GM18505 (cell line): ENCODE data around the gene PIEZO2.

Source experiments
- ATAC-seq: cut with Tn5 transposase; IDR thresholded peaks from one replicate; pipeline ENCODE4 v1.9.1; 2021; ENCODE audit not compliant: unreplicated experiment
- POLR2A ChIP-seq: IDR thresholded peaks from 4 replicates; pipeline ENCODE4 v1.6.1; 2011; ENCODE audit warnings: borderline replicate concordance; ENCODE audit not compliant: insufficient read depth, insufficient read length; ENCODE audit errors: extremely low read depth

The PIEZO2 gene

DNA sequence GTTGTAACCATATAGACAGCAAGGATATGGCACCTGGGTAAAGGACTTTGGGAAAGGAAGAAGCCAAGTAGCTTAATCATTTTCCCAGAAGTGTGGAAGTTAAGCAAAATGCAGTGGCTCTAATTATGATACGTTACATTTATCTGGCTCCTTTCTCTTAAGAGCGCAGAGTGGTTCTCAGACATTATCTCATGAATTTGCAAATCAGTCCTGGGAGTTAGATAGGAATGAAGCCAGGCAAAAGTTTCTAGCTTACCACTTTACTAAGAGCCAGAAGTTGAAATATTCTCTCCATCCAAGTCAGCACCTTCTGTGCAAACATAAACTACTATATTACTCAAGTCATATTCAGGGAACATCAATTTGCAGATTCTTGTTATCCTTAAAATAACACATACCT lies 10.9 kb upstream of the PIEZO2 start:
- TF ChIP-seq POLR2A: no peak
- ATAC-seq: no peak

DNA sequence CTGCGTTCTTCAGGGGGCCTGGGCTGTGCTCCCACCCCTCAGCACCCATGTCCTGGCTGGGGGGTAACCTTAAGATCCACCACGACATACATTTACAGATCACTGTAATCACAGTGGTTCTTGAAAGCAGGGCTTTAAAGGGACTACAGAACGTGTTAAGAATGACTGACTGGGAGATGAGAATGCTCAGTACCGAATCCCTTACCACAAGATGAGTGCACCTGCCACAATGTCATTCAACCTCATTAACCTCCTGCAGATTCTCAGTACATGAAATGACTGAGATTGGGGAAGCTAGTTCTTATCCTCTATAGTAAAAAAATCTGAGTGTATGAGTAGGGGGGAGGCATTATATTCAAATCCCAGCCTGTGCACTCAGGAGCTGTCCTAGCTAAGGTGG lies 10.5 kb upstream of the PIEZO2 start:
- TF ChIP-seq POLR2A: no peak
- ATAC-seq: no peak

DNA sequence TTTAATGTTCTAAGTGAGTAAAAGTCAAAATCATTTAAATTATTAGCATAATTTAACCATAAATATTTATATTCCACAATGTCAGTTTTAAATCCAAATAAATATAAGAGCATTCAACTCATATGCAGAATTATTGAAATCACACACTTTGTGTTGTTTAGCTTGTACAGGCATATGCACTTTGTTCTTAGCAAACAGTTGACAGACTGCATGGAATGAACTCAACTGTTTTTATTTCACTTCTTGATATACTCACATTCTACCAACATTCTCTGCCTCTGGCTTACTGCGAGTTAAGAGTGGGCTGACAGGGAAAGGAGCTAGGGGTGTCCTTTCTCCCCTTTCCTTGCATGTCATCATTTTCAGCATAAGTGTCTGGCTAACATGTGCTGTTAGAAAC lies 7.6 kb upstream of the PIEZO2 start:
- no peak for ATAC-seq
- TF ChIP-seq POLR2A: no peak

DNA sequence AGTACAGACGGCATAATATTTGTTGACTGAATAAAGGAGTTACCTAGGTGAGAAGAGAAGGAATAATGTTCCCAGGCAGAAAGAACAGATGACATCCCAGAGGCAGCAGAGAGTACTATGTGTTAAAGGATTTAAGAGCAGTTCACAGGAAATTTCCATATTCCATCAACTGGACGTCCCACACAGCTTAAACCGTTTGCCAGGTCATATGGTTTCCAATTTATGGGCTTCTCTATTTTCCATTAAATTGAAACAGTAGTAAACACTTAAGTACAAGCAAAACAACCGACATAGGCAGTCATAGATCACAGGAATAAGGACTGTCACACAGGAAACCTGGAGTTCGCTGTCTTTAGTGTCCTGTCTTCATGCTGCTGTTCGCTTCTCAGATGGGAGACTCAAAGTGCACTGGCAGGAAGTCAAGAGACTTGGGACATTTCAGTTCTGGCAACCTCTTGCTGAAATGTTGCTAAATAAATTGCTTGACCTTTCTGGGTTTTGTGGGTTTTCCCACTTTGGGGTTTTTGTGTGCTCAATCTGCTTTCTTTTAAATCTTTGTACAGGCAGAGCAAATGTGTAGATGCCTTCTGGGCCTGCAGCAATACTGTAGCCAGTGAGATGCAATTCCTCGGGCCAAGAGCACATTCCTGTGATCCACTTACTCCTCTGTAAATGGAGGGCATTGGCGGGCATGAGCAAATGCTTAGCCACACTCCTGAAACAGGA lies 5.8 kb upstream of the PIEZO2 start:
- ATAC-seq: no peak
- TF ChIP-seq POLR2A: no peak

DNA sequence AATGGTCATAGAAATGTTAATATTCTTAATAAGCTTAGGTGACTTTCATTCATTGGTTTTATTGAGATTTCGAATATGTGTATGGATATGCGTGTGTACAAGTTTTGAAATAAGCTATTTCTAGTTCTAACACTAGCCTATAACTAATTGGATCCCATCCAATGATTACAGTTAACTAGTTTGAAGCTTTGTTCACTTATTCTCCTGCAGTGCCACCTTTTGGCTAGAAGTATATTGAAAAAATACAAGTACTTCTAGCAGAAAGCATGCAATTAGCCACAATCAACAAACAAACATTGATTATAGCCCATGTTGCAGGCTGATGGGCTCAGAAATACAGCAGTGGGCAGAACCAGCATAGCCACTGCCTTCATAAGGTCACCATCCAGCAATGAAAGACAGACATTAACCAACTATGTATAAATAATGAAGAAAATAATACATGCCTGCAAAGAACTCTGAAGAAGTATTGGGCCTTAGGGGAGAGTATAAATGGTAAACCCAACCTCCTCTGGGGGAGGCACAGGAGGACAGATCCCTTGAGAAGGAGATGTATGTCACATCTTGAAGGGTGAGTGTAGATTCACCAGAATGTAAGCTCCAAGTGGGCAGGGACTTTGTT lies 5.1 kb upstream of the PIEZO2 start:
- TF ChIP-seq POLR2A: no peak
- no peak for ATAC-seq

DNA sequence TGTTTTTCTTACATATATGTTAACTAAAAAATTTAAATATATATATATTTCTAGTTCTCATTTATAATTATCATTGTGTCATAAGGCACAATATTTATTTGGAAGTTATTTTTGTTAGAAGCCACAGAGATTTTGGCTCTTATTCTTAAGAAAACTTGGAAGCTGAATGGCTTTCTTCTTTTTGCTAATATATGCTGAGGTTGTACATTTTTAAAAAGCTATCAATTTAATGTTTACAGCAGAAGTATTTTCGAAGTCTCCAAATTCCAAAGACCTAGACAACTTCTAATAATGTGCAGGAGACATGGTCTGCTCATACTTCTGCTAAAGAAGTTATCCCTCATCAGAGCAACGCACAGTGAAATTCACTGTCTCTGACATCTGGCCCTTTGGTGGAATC lies 3.7 kb upstream of the PIEZO2 start:
- TF ChIP-seq POLR2A: no peak
- no peak for ATAC-seq

DNA sequence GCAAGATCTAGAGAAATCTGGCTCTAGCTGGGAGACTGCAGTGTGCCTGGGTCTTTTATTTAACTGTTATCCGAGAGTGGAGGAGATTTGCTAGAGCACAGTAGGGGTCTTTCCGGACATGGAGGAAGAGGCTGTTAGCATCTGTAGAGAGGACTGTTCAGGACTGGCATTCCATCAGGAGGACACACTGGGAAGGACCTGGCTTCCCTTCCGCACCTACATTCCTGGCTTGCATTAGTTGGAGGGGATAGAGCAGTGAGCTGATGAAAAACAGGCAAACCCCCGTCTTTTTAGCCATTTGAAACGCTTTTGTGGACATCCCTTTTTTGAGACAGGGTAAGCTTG lies 874 bp upstream of the PIEZO2 start:
- no peak for ATAC-seq
- no peak for TF ChIP-seq POLR2A

DNA sequence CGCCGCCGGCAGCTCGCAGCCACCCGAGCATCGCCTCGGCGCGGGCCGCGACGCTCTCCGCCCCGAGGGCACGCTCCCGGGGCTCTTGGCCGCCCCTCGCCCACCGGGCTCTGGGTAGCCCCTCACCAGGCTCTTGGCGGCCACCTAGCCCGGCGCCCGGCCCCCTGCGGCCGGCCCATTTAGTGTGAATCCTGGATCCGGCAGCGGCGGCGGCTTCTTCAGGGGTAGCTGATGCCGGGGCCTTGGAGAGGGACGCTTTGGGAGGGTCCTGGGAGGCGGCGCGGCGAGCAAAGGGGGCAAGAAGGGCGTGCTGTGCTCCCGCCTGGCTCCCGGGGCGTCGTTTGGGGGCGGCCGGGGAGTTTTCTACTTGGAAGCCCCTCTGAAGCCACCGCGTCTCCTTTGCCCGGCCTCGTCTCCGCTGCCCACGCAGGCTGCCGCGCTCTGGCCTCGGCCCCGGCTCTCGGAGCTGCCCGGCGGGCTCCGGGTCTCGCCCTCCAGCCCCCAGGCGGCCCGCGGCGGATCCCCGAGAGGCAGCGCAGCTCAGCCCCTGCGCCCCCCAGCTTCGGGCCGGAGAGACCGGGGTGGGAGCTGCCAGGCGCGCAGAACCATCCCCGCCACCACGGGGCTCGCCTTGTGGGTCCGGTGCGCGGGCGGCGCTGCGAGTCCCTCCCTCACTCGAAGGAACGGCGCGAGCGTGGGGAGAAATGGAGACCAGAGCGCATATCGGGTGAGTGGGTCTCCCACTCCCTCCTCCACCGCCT lies 509 bp downstream of the PIEZO2 start:
- no peak for TF ChIP-seq POLR2A
- peak; percentile 8 for ATAC-seq

DNA sequence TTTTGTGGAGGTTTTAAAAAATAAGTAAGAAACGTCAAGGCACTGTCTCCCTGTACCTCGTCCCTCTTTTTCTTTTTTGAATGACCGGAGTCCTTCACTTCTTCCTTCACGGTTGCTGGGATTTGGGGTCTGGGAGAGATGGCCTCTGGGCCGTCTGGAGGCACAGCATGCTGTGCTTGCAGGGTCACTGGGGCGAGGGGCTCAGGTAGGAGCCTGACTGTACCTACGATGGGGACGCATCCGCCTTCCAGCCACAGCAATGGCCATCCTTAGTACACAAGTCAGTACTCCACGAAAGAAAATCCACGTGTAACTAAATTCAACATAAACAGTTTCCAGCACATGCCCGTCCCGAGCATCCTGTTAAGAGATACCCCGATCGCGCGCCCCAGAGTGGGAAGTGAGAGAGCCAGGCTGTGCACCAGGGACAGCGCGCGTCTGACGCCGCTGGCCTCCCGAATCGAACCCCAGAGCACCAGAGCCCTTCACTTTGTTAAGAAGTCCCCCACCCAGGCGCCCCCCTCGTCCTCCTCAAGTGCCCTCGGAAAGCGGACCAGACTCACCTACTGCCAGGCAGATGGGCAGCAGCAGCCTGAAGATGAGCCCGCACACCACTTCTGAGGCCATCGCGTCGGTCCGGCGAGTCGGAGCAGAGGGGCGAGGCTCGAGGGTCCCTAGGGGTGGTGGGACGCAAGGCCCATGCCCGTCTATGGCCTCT lies 1.2 kb downstream of the PIEZO2 start:
- ATAC-seq: no peak
- TF ChIP-seq POLR2A: no peak

DNA sequence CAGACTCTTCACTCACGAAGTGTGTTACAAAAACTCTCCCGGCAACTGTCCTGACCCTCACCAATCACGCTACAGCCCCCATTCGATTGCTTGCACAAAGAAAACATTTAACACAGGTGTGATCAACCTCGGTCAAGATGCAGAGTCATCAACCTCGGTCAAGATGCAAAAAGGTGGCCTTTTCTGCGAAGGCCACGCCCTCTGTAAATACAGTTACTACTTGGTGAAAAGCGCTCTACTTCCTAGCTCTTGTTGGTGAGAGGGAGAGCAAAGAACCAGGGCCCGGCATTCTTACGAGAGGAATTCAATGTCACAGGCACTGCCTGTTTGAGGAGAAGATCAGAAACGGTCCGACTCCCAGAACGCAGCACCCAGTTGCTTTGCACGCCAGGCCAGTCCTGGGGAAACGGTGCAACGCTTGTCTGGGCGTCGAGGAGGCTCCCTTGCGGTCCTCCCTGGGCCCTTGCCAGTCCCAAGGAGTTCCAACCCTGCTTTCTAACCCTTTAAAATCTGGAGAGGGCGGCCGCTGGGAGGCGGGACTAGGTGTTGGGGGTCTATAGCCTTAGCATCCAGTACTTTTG lies 1.9 kb downstream of the PIEZO2 start:
- TF ChIP-seq POLR2A: no peak

DNA sequence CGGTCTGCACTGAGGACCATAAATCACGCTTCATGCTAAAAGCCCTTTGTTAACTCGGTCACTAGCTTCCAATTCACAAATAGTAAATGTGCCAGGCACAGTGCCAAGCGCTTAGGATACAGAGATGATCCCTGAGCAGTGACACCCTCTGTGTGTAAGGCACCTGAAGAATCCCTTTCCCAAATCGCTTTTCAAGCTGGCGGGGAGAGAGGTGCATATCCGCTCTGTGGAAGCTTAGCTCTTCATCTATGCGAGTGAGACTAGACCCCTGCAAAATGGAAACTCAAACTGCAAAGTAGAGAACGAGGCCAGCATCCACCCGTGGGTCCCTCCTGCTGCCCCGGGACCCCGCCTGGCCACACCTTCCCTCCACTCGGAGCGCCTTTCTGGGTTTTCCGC lies 2.4 kb downstream of the PIEZO2 start:
- no peak for ATAC-seq
- TF ChIP-seq POLR2A: no peak

More for the DNA sequence above, 1.9 kb downstream of the PIEZO2 start:
- no peak for ATAC-seq

DNA sequence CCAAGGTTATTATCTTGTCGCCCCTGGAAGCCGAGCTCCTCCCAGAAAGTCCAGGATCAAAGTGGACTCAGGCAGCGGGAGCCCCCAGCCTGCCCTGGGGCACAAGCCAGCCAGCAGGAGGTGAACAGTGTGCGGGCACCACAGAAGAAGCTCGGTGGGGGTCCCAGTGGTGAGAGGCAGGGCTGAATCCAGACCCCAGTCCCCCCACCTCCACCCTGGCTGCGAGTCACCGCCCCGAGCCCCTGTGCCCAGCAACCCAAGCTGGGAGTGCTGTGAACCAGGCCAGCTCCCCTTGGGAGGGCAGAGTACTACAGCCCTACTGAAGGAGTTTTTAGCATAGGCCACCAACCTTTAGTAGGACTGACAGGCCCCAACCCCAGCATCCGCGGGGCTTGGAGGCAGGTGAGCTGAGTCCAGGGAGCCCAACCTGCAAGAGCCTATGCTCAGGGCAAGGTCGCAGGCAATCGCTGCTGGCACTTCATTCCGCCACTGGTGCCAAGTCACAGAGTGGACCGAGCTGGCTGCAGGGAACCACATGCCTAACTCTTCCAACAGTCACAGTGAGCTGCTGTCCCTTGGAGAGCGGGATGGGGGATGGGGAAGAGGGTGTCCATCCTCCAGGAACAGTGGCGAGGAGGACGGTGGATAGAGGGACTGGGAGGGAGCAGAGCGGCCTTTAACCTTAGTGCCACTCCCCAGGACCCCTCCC lies 3.0 kb downstream of the PIEZO2 start:
- no peak for TF ChIP-seq POLR2A
- ATAC-seq: no peak
